Measurements from ENCODE around the gene MARCHF4. TPM values are rescaled to one million over a fixed set of nuclear protein-coding genes. Genes with fewer than 3 reads are reported as not detected.
A peak's percentile ranks its signal among the peaks of the same experiment; 100 is the strongest.

The MARCHF4 gene
- polyA plus RNA-seq, 1 donor (not counting 4 experiments of a cell fraction or from before 2014, with no cell fraction given), result 5.3 TPM

DNA sequence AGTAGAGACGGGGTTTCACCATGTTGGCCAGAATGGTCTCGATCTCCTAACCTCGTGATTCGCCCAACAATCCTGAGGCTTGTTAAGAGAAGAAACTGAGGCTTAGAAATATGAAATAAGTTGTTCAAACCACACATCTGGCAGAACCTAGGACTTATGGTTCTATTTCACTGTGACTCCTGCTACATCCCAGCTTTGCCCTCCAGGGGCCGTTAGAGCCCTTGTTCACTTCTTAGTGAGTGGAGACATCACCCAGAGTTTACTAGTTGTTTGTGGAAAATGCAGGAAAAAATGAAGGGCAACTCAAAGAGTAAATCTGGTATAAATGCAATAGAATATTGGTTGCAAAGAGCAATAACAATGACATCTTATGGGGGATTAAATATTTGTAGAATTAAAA lies 43.9 kb downstream of the MARCHF4 start:
- peaks cover 5% of the 10 kb centered on the region for H3K4me1 ChIP-seq (ENCODE audit: control insufficient read depth, extremely low read depth, insufficient read depth, low read length)
- dilution Hi-C loops (cut with MboI; ENCODE audit: extremely low pct_ligation_motif_present, low sequenced_read_pairs), result no loop called here
- DNase-seq (ENCODE audit: low read depth, low spot score), result no peak
- H3K36me3 ChIP-seq (ENCODE audit: control insufficient read depth in 2 of 2, extremely low read depth in 1 of 2, insufficient read depth in 2 of 2, low read length in 2 of 2), result no peaks in the 10 kb centered on the region
- H3K4me2 ChIP-seq (ENCODE audit: control insufficient read depth, extremely low read depth, insufficient read depth, low read depth, low read length), result no peak overlapping the region
- no peaks in the 10 kb centered on the region for H3K79me2 ChIP-seq (ENCODE audit: control insufficient read depth, insufficient read depth, low read length)
- no peak overlapping the region for H2AFZ ChIP-seq (ENCODE audit: control insufficient read depth, low read length)
- H3K9me1 ChIP-seq (ENCODE audit: control insufficient read depth, extremely low read depth, insufficient read depth, low read length), result no peaks in the 10 kb centered on the region
- no peak for FAIRE-seq
- no peak overlapping the region for H3K27ac ChIP-seq (ENCODE audit: control insufficient read depth, insufficient read depth, low read length)
- no peaks in the 10 kb centered on the region for H4K20me1 ChIP-seq (ENCODE audit: control insufficient read depth, extremely low read depth, insufficient read depth, low read length)
- H3K4me3 ChIP-seq (ENCODE audit: control insufficient read depth in 2 of 3, extremely low read depth in 1 of 3, insufficient read depth in 2 of 3, low read depth in 1 of 3, low read length in 3 of 3), result no peak overlapping the region
- H3K9ac ChIP-seq (ENCODE audit: control insufficient read depth, extremely low read depth, insufficient read depth, low read length), result no peak overlapping the region
- TF ChIP-seq EZH2 (IDR thresholded peaks at IDR 0.05; ENCODE audit: low read length), result no peak
- TF ChIP-seq, protein P1, sequence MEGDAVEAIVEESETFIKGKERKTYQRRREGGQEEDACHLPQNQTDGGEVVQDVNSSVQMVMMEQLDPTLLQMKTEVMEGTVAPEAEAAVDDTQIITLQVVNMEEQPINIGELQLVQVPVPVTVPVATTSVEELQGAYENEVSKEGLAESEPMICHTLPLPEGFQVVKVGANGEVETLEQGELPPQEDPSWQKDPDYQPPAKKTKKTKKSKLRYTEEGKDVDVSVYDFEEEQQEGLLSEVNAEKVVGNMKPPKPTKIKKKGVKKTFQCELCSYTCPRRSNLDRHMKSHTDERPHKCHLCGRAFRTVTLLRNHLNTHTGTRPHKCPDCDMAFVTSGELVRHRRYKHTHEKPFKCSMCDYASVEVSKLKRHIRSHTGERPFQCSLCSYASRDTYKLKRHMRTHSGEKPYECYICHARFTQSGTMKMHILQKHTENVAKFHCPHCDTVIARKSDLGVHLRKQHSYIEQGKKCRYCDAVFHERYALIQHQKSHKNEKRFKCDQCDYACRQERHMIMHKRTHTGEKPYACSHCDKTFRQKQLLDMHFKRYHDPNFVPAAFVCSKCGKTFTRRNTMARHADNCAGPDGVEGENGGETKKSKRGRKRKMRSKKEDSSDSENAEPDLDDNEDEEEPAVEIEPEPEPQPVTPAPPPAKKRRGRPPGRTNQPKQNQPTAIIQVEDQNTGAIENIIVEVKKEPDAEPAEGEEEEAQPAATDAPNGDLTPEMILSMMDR (optimal IDR thresholded peaks at IDR 0.05 in 1 of 3, IDR thresholded peaks at IDR 0.05 in 1 of 3, conservative IDR thresholded peaks at IDR 0.05 in 1 of 3; ENCODE audit: extremely low read depth in 1 of 3, insufficient read depth in 2 of 3, low read length in 3 of 3), result peak; percentile 37 to 51 (median 40)
- no peaks in the 10 kb centered on the region for H3K9me3 ChIP-seq (ENCODE audit: control insufficient read depth, low read depth, low read length)
- no peaks in the 10 kb centered on the region for H3K27me3 ChIP-seq (ENCODE audit: control insufficient read depth, extremely low read depth, insufficient read depth, low read length)

DNA sequence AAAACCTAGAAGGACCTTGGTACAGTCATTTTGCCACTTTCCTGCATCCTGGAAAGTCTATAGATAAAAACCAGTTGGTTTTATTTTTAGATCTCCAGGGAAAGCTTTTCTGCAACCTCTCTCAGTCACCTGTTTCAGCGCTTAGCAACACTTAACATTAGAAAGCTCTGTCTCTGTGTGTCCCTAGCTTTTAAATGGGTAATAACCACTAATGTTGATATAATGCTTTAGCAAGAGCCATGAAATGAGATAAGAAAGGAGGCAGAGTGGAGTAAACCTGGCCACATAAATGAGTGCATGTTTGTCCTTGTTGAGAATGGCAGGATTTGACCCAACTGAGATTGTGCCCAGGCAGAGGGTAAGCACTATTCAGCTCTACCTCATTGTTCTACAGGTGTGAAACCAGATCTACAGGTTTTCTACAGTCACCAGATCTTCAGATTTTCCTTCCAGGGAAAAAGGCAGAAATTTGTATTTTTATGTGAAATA lies 44.8 kb downstream of the MARCHF4 start:
- DNase-seq (ENCODE audit: low read depth, low spot score) (no peak), FAIRE-seq (peak; percentile 51)
- peaks cover 5% of the 10 kb centered on the region for H3K4me1 ChIP-seq (ENCODE audit: control insufficient read depth, extremely low read depth, insufficient read depth, low read length)
- H3K79me2 ChIP-seq (ENCODE audit: control insufficient read depth, insufficient read depth, low read length), result no peaks in the 10 kb centered on the region
- TF ChIP-seq, protein P1 (optimal IDR thresholded peaks at IDR 0.05 in 1 of 3, IDR thresholded peaks at IDR 0.05 in 1 of 3, conservative IDR thresholded peaks at IDR 0.05 in 1 of 3; ENCODE audit: extremely low read depth in 1 of 3, insufficient read depth in 2 of 3, low read length in 3 of 3), result no peak
- TF ChIP-seq EZH2 (IDR thresholded peaks at IDR 0.05; ENCODE audit: low read length), result no peak
- no peak overlapping the region for H2AFZ ChIP-seq (ENCODE audit: control insufficient read depth, low read length)
- no peaks in the 10 kb centered on the region for H3K9me1 ChIP-seq (ENCODE audit: control insufficient read depth, extremely low read depth, insufficient read depth, low read length)
- no peak overlapping the region for H3K9ac ChIP-seq (ENCODE audit: control insufficient read depth, extremely low read depth, insufficient read depth, low read length)
- H3K27me3 ChIP-seq (ENCODE audit: control insufficient read depth, extremely low read depth, insufficient read depth, low read length), result no peaks in the 10 kb centered on the region
- H3K36me3 ChIP-seq (ENCODE audit: control insufficient read depth in 2 of 2, extremely low read depth in 1 of 2, insufficient read depth in 2 of 2, low read length in 2 of 2), result no peaks in the 10 kb centered on the region
- H3K4me3 ChIP-seq (ENCODE audit: control insufficient read depth in 2 of 3, extremely low read depth in 1 of 3, insufficient read depth in 2 of 3, low read depth in 1 of 3, low read length in 3 of 3), result no peak overlapping the region
- H3K9me3 ChIP-seq (ENCODE audit: control insufficient read depth, low read depth, low read length), result no peaks in the 10 kb centered on the region
- H3K27ac ChIP-seq (ENCODE audit: control insufficient read depth, insufficient read depth, low read length), result no peak overlapping the region
- dilution Hi-C loops (cut with MboI; ENCODE audit: extremely low pct_ligation_motif_present, low sequenced_read_pairs), result no loop called here
- no peaks in the 10 kb centered on the region for H4K20me1 ChIP-seq (ENCODE audit: control insufficient read depth, extremely low read depth, insufficient read depth, low read length)
- no peak overlapping the region for H3K4me2 ChIP-seq (ENCODE audit: control insufficient read depth, extremely low read depth, insufficient read depth, low read depth, low read length)

Small RNAs within 50 kb of the gene (small RNA-seq; reads per million reads assigned to genes)
- 0 reads per million in 3 experiments for gene RF00019 (ENCODE audit: insufficient read length in 3 of 3, low read depth in 3 of 3, low replicate concordance in 1 of 3)

Other genes with a start within 250 kb of the MARCHF4 start
- 25.8 to 32.2 TPM (median 26.3 TPM) in 3 replicates for gene SMARCAL1, start 40.0 kb upstream of the MARCHF4 start, polyA plus RNA-seq
- gene RPL37A, start 126.4 kb upstream of the MARCHF4 start, polyA plus RNA-seq, result 1,858 to 4,257 TPM (median 3,899 TPM) in 3 replicates